HCT116 (cell line): ENCODE results near the gene POLA1. TPM values are rescaled to one million over a fixed set of nuclear protein-coding genes. Genes with fewer than 3 reads are reported as not detected.

Source experiments
- ATAC-seq: fragments of 200-7000 bp; cut with Tn5 transposase; 2 replicates; pipeline ENCODE4 v1.9.1; 2020; ENCODE audit warnings: mild to moderate bottlenecking, moderate library complexity
- BruUV-seq: library from RNA; stranded (reverse); fragments of 400-500 nt; replicated peaks from 2 replicates; lab custom pipeline; 2021; lab: Mats Ljungman, UMichigan
- CTCF ChIA-PET: fragments of 300-600 bp; sonication (Branson Sonifier 250); formaldehyde crosslinking; loops from one replicate; lab custom pipeline; 2021; ENCODE audit warnings: antibody characterized with exemption; lab: Charles Lee
- POLR2A ChIA-PET: fragments of 300-600, 350-600 bp; sonication (Branson Sonifier 250); formaldehyde crosslinking; loops from one replicate; lab custom pipeline; 2021; ENCODE audit warnings: antibody characterized with exemption; lab: Charles Lee
- RAD21 ChIA-PET, 2 experiments: fragments of 300-600 bp; sonication (Branson Sonifier 250); formaldehyde crosslinking; loops; one replicate each; lab custom pipeline; 2023; ENCODE audit warnings: low total read pairs in 2 of 2; ENCODE audit not compliant: uncharacterized antibody in 2 of 2, unreplicated experiment in 2 of 2, low non-redundant PET in 1 of 2; lab: Charles Lee
- DNase-seq: peaks from one replicate; pipeline ENCODE4 v3.0.0-alpha.2; 2010; ENCODE audit warnings: low read depth, low spot score
- H2AFZ ChIP-seq: fragments of 200-600 bp; shearing (Covaris generic), sonication (generic); 2 replicates; pipeline ENCODE4 v1.6.1; 2017; ENCODE audit warnings: low read depth, mixed run types, mixed read lengths, antibody characterized with exemption, low read length; ENCODE audit not compliant: poor library complexity, severe bottlenecking
- H3K27ac ChIP-seq: 2 replicates; pipeline ENCODE4 v1.5.1; 2012; ENCODE audit warnings: low read depth, low read length
- H3K27me3 ChIP-seq: fragments of 200-600 bp; sonication (generic); 2 replicates; pipeline ENCODE4 v1.6.1; 2016; ENCODE audit warnings: mixed run types, low read length, mixed read lengths; ENCODE audit not compliant: insufficient read depth
- H3K36me3 ChIP-seq, 2 experiments: fragments of 200-500 bp in 1 of 2; fragments of 200-600 bp in 1 of 2; sonication (Bioruptor generic) in 1 of 2; sonication (generic) in 1 of 2; 2 replicates each; pipeline versions ENCODE4 v1.5.1 to v1.6.1; 2014 to 2016; ENCODE audit warnings: low read length in 2 of 2, inconsistent platforms in 1 of 2, mixed read lengths in 1 of 2, mixed run types in 1 of 2; ENCODE audit not compliant: insufficient read depth in 2 of 2, control insufficient read depth in 1 of 2
- H3K4me1 ChIP-seq, 2 experiments: fragments of 200-600 bp in 1 of 2; sonication (generic) in 1 of 2; 2 replicates each; pipeline versions ENCODE4 v1.5.1 to v1.6.1; 2012 to 2017; ENCODE audit warnings: low read length in 2 of 2, inconsistent platforms in 1 of 2, mild to moderate bottlenecking in 1 of 2, mixed read lengths in 1 of 2, mixed run types in 1 of 2, moderate library complexity in 1 of 2; ENCODE audit not compliant: insufficient read depth in 2 of 2, control insufficient read depth in 1 of 2
- H3K4me2 ChIP-seq: fragments of 200-600 bp; sonication (generic); 2 replicates; pipeline ENCODE4 v1.6.1; 2017; ENCODE audit warnings: mixed run types, low read length, mixed read lengths
- H3K4me3 ChIP-seq, 2 experiments: fragments of 200-600 bp in 1 of 2; sonication (generic) in 1 of 2; replicated peaks in 1 of 2; 2 replicates each; pipeline ENCODE4 v1.5.1; 2011 to 2016; ENCODE audit warnings: low read length in 2 of 2, control low read depth in 1 of 2, low read depth in 1 of 2, mild to moderate bottlenecking in 1 of 2, mixed read lengths in 1 of 2, mixed run types in 1 of 2
- H3K79me2 ChIP-seq: fragments of 200-600 bp; sonication (generic); 2 replicates; pipeline ENCODE4 v1.6.1; 2017; ENCODE audit warnings: mild to moderate bottlenecking, mixed run types, low read length, moderate library complexity, mixed read lengths; ENCODE audit not compliant: insufficient read depth
- H3K9ac ChIP-seq: fragments of 200-600 bp; sonication (generic); 2 replicates; pipeline ENCODE4 v1.6.1; 2016; ENCODE audit warnings: low read length, mixed read lengths
- H3K9me2 ChIP-seq: fragments of 200-600 bp; sonication (generic), shearing (Covaris generic); 2 replicates; pipeline ENCODE4 v1.6.1; 2017; ENCODE audit warnings: mixed run types, mild to moderate bottlenecking, moderate library complexity; ENCODE audit not compliant: insufficient read depth
- H3K9me3 ChIP-seq, 2 experiments: fragments of 200-500 bp in 1 of 2; fragments of 200-600 bp in 1 of 2; sonication (Bioruptor generic) in 1 of 2; sonication (generic) in 1 of 2; 2 replicates each; pipeline ENCODE4 v1.6.1; 2014 to 2017; ENCODE audit warnings: low read length in 2 of 2, mixed read lengths in 2 of 2, inconsistent platforms in 1 of 2, low read depth in 1 of 2, mild to moderate bottlenecking in 1 of 2, mixed run types in 1 of 2, moderate library complexity in 1 of 2; ENCODE audit not compliant: control insufficient read depth in 1 of 2, insufficient read depth in 1 of 2
- H4K20me1 ChIP-seq: fragments of 200-600 bp; sonication (generic), shearing (Covaris generic); 2 replicates; pipeline ENCODE4 v1.6.1; 2017; ENCODE audit warnings: mixed run types, mild to moderate bottlenecking, moderate library complexity; ENCODE audit not compliant: insufficient read depth
- ELF1 ChIP-seq: IDR thresholded peaks from 2 replicates; pipeline ENCODE4 v1.6.1; 2012; ENCODE audit warnings: low read depth, borderline replicate concordance
- EZH2phosphoT487 ChIP-seq: fragments of 200-600 bp; IDR thresholded peaks from 2 replicates; pipeline ENCODE4 v1.6.1; 2018; ENCODE audit warnings: antibody characterized with exemption, borderline replicate concordance
- JUND ChIP-seq: IDR thresholded peaks from 2 replicates; pipeline ENCODE4 v1.6.1; 2012
- POLR2AphosphoS5 ChIP-seq: IDR thresholded peaks from 2 replicates; pipeline ENCODE4 v1.6.1; 2011; ENCODE audit warnings: mild to moderate bottlenecking, low read depth, low read length, moderate library complexity
- RAD21 ChIP-seq: IDR thresholded peaks from 2 replicates; pipeline ENCODE4 v1.6.1; 2012; ENCODE audit warnings: low read depth, mild to moderate bottlenecking
- REST ChIP-seq: IDR thresholded peaks from 2 replicates; pipeline ENCODE4 v1.6.1; 2012; ENCODE audit warnings: low read depth
- SRF ChIP-seq: IDR thresholded peaks from 2 replicates; pipeline ENCODE4 v1.6.1; 2012; ENCODE audit warnings: low read depth
- YY1 ChIP-seq: IDR thresholded peaks from 2 replicates; pipeline ENCODE4 v1.6.1; 2011; ENCODE audit warnings: low read length, low read depth, moderate library complexity, mild to moderate bottlenecking; ENCODE audit not compliant: insufficient replicate concordance; ENCODE audit errors: extremely low read depth
- ZFX ChIP-seq: fragments of 450-650 bp; IDR thresholded peaks from 2 replicates; pipeline ENCODE4 v1.6.1; 2017
- intact Hi-C: fragments of 100-400 bp; cut with micrococcal nuclease; formaldehyde crosslinking; loops from 2 replicates; pipeline ENCODE4 v1.10.0; 2022
- total RNA-seq: library from RNA; stranded (reverse); gene quantifications from one replicate; pipeline ENCODE4 v1.2.1, GENCODE V29; 2021; ENCODE audit not compliant: unreplicated experiment
- TF ChIP-seq, protein P1 (sequence below): IDR thresholded peaks from 2 replicates; pipeline ENCODE4 v1.6.1; 2012

Gene POLA1
- total RNA-seq, 1 experiment from 2014 or later = 27.0 TPM

DNA sequence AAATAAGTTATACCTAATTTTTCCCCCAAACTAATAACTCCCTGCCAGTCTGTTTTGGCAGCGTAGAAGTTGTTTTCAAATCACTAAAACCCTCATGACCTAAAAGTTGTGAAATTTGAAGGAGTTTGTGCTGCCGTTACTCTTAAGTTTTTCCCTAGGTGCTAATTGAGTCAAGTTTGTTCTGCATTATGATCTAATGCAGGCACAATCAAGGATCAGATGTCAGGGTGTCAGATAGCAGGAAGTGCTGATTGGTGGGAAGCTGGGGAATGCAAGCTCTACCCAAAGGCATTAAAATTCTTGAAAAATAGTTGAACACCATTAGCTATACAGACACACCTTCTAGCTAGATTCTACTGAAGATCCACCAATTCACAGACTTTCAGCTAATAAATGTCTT lies 270.1 kb downstream of the POLA1 start:
- H3K9ac ChIP-seq = no peak overlapping the region
- H3K27me3 ChIP-seq = no peaks in the 10 kb centered on the region
- CTCF ChIA-PET = no interaction called here
- RAD21 ChIA-PET = no interaction called here
- no TSS peak for BruUV-seq
- H3K4me3 ChIP-seq = no peak overlapping the region
- no peaks in the 10 kb centered on the region for H3K9me3 ChIP-seq
- no peaks in the 10 kb centered on the region for H3K9me2 ChIP-seq
- H2AFZ ChIP-seq = no peak overlapping the region
- no peak overlapping the region for H3K4me2 ChIP-seq
- ATAC-seq = no peak
- no peaks in the 10 kb centered on the region for H3K79me2 ChIP-seq
- TF ChIP-seq EZH2phosphoT487 = no peak
- TF ChIP-seq, protein P1, sequence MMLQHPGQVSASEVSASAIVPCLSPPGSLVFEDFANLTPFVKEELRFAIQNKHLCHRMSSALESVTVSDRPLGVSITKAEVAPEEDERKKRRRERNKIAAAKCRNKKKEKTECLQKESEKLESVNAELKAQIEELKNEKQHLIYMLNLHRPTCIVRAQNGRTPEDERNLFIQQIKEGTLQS = no peak
- no peak for TF ChIP-seq REST
- no peak for TF ChIP-seq POLR2AphosphoS5
- TF ChIP-seq SRF = no peak
- no peak for TF ChIP-seq ZFX
- TF ChIP-seq, all 23 proteins: peak for 0
- DNase-seq = no peak
- Histone ChIP-seq H3K36me3 (no peaks in the 10 kb centered on the region), H4K20me1 (no peaks in the 10 kb centered on the region), H3K27ac (no peak overlapping the region), H3K4me1 (peaks cover 3% of the 10 kb centered on the region in 2 experiments; a peak in 1 of 4 replicates)
- POLR2A ChIA-PET = no interaction called here
- intact Hi-C loops = no loop called here

DNA sequence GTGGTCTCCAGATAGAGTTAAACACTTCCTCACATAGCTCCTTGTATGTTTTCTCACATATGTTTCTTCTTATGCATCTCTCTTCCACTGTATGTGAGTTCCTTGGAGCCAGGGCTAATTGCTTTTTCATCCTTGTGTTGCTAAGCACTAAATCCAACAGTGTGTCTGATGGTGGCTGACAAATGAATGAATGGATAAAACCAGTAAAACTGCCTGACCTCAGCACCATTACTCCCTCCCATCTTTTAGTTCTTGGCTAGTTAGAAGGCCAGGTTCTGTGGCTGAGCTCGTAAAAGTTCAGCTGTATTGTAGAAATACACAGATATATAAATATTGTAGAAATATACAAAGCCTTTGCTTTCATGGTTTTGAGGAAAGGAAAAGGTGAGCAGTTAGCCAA lies 271.7 kb downstream of the POLA1 start:
- Histone ChIP-seq H3K4me3 (no peak overlapping the region), H3K79me2 (no peaks in the 10 kb centered on the region), H3K9ac (no peak overlapping the region), H4K20me1 (no peaks in the 10 kb centered on the region), H3K27me3 (no peaks in the 10 kb centered on the region), H3K27ac (no peak overlapping the region), H3K4me2 (no peak overlapping the region), H3K36me3 (no peaks in the 10 kb centered on the region), H2AFZ (no peak overlapping the region), H3K4me1 (peaks cover 3% of the 10 kb centered on the region in 2 experiments; a peak in 1 of 4 replicates)
- ATAC-seq (no peak), DNase-seq (no peak)
- CTCF ChIA-PET = no interaction called here
- BruUV-seq = no TSS peak
- intact Hi-C loops = no loop called here
- no peak for TF ChIP-seq SRF
- TF ChIP-seq JUND = no peak
- no peak for TF ChIP-seq RAD21
- no peak for TF ChIP-seq YY1
- no peak for TF ChIP-seq ELF1
- TF ChIP-seq, all 23 proteins: peak for 0
- Histone ChIP-seq H3K9me3 (no peaks in the 10 kb centered on the region), H3K9me2 (no peaks in the 10 kb centered on the region)
- RAD21 ChIA-PET = no interaction called here
- POLR2A ChIA-PET = no interaction called here
